Lung (tissue), 12 donors: ENCODE data around the gene MAP3K19. TPM values are rescaled to one million over a fixed set of nuclear protein-coding genes. Genes with fewer than 3 reads are reported as not detected.

Experiments used
- ATAC-seq: fragments of 200-7000 bp; cut with Tn5 transposase; one replicate; pipeline ENCODE4 v1.9.1; 2020; ENCODE audit warnings: moderate number of reproducible peaks; ENCODE audit not compliant: insufficient read depth, low FRiP score
- DNase-seq, 3 donors: peaks; one replicate each; pipeline ENCODE4 v3.0.0-alpha.2; 2013 to 2017
- H3K27ac ChIP-seq, 2 donors: one replicate each; pipeline ENCODE4 v1.5.1; 2013; ENCODE audit warnings: mild to moderate bottlenecking in 2 of 2, moderate library complexity in 2 of 2, control low read depth in 1 of 2, inconsistent platforms in 1 of 2, low read depth in 1 of 2, low read length in 1 of 2
- H3K27me3 ChIP-seq, 3 donors: one replicate each; pipeline ENCODE4 v1.5.1; 2013; ENCODE audit warnings: low read length in 2 of 3; ENCODE audit not compliant: control insufficient read depth in 3 of 3, insufficient read depth in 3 of 3
- H3K36me3 ChIP-seq, 4 donors: one replicate each; pipeline ENCODE4 v1.5.1; 2013; ENCODE audit warnings: low read length in 4 of 4, mild to moderate bottlenecking in 1 of 4, moderate library complexity in 1 of 4; ENCODE audit not compliant: control insufficient read depth in 4 of 4, insufficient read depth in 4 of 4
- H3K4me1 ChIP-seq, 5 donors: one replicate each; pipeline ENCODE4 v1.5.1; 2013; ENCODE audit warnings: low read length in 5 of 5, mild to moderate bottlenecking in 2 of 5, moderate library complexity in 1 of 5; ENCODE audit not compliant: control insufficient read depth in 5 of 5, insufficient read depth in 5 of 5
- H3K4me3 ChIP-seq: one replicate; pipeline ENCODE4 v1.5.1; 2013; ENCODE audit warnings: mild to moderate bottlenecking, control low read depth, moderate library complexity
- H3K9ac ChIP-seq, 2 donors: one replicate each; pipeline ENCODE4 v1.5.1; 2013; ENCODE audit warnings: low read length in 2 of 2, control low read depth in 1 of 2; ENCODE audit not compliant: insufficient read depth in 1 of 2
- H3K9me3 ChIP-seq, 4 donors: one replicate each; pipeline ENCODE4 v1.5.1; 2013; ENCODE audit warnings: low read length in 3 of 4, mild to moderate bottlenecking in 1 of 4, moderate library complexity in 1 of 4; ENCODE audit not compliant: control insufficient read depth in 4 of 4, insufficient read depth in 3 of 4
- CTCF ChIP-seq: IDR thresholded peaks from 2 replicates; pipeline ENCODE4 v1.5.1; 2012; ENCODE audit warnings: mild to moderate bottlenecking; ENCODE audit errors: control extremely low read depth, extremely low read depth
- WGBS, 2 donors: extraction: QIAGEN DNeasy Blood & Tissue Kit; methylation state at CpG; one replicate each; pipeline ENCODE4 v1.1.7; 2013; 5-methylcytosine and 5-hydroxymethylcytosine counted together
- polyA plus RNA-seq, 2 donors: library from polyadenylated mRNA; stranded (reverse); fragments of 200-250 nt; gene quantifications; one replicate each; pipeline ENCODE4 v1.2.1, GENCODE V29; 2013
- total RNA-seq, 2 donors: library from RNA; depleted of rRNA in 1 of 2; stranded (reverse); fragments of >200 nt in 1 of 2; gene quantifications; one replicate each; pipeline ENCODE4 v1.2.1, GENCODE V29; 2014 to 2021
- donor health status: control.
- donor health status: control.
- donor health status: Bipolar disorder and iron deficiency.
- donor health status: healthy.
- donor health status: DM: yes; HTN: yes; CAD: no.

The MAP3K19 gene
- total and polyA plus RNA-seq, 4 donors = 1.9 to 21.1 (median 6.9) TPM

GRCh38 chr2:134918526-134919340 lies 128.5 kb downstream of the MAP3K19 start, which contains the start of gene CCNT2:
TSS of gene CCNT2 (plus strand) at chr2:134918822. CDS start at chr2:134918855, 33 bp downstream.
- peak; percentile 100 for DNase-seq
- H3K27me3 ChIP-seq = no peaks in the 10 kb centered on the region
- H3K4me3 ChIP-seq = peak within 1 kb of the TSS; percentile 93
- 0% methylated on average over 54 to 83 of the region's 83 CpGs for WGBS, 2 donors
- peak within 1 kb of the TSS; percentile 97 to 98 for H3K9ac ChIP-seq
- H3K27ac ChIP-seq = peak within 1 kb of the TSS; percentile 94 to 99
- H3K4me1 ChIP-seq = peaks cover 0 to 13% (median 3%) of the 10 kb centered on the region in 5 donors
- H3K36me3 ChIP-seq = peaks cover 0 to 5% (median 0%) of the 10 kb centered on the region in 4 donors
- no peak for TF ChIP-seq CTCF
- peak; percentile 92 for ATAC-seq
- no peaks in the 10 kb centered on the region for H3K9me3 ChIP-seq

GRCh38 chr2:134917888-134918525 lies 129.2 kb downstream of the MAP3K19 start:
- Histone ChIP-seq H3K4me3 (peak overlapping the region; percentile 37), H3K4me1 (peaks cover 0 to 13% (median 3%) of the 10 kb centered on the region in 5 donors), H3K27me3 (no peaks in the 10 kb centered on the region), H3K9ac (peak overlapping the region; percentile 60 to 98), H3K9me3 (no peaks in the 10 kb centered on the region), H3K36me3 (peaks cover 0 to 5% (median 0%) of the 10 kb centered on the region in 4 donors), H3K27ac (peak overlapping the region; percentile 93 to 99)
- DNase-seq = no peak
- no peak for TF ChIP-seq CTCF
- WGBS, 2 donors = 0 to 1% methylated on average over 36 to 38 of the region's 38 CpGs
- peak; percentile 80 for ATAC-seq

GRCh38 chr2:134917360-134917865 lies 129.8 kb downstream of the MAP3K19 start:
- Histone ChIP-seq H3K4me1 (peaks cover 0 to 13% (median 3%) of the 10 kb centered on the region in 5 donors), H3K9me3 (no peaks in the 10 kb centered on the region), H3K27ac (peak overlapping the region; percentile 93 to 99), H3K36me3 (peaks cover 0 to 5% (median 0%) of the 10 kb centered on the region in 4 donors), H3K27me3 (no peaks in the 10 kb centered on the region), H3K4me3 (peak overlapping the region; percentile 37), H3K9ac (peak overlapping the region; percentile 60 to 98)
- no peak for TF ChIP-seq CTCF
- 33 to 35% methylated on average over 16 of the region's 16 CpGs for WGBS, 2 donors
- ATAC-seq (no peak), DNase-seq (peak in 1 of 3 donors; percentile 13)

Other genes starting within 250 kb of the MAP3K19 start
- under 1 TPM in 1 of 2 donors, not detected in 1; 0.12 TPM for gene ACMSD, start 208.8 kb downstream of the MAP3K19 start, total RNA-seq
- under 1 TPM; 0.08 to 0.14 TPM for gene ACMSD, start 208.8 kb downstream of the MAP3K19 start, polyA plus RNA-seq
- gene CCNT2, start 128.6 kb downstream of the MAP3K19 start, total RNA-seq = 10 to 100 TPM; 33.3 to 83.9 TPM
- gene CCNT2, start 128.6 kb downstream of the MAP3K19 start, polyA plus RNA-seq = 10 to 100 TPM; 10.9 to 16.3 TPM
- gene RAB3GAP1, start 4.8 kb upstream of the MAP3K19 start, total RNA-seq = 100 to 1,000 TPM in 1 of 2 donors, 10 to 100 TPM in 1; 33.1 to 107 TPM
- gene RAB3GAP1, start 4.8 kb upstream of the MAP3K19 start, polyA plus RNA-seq = 10 to 100 TPM; 15.2 to 17.7 TPM